ENCODE data around the gene RFT1.

RFT1 gene

DNA sequence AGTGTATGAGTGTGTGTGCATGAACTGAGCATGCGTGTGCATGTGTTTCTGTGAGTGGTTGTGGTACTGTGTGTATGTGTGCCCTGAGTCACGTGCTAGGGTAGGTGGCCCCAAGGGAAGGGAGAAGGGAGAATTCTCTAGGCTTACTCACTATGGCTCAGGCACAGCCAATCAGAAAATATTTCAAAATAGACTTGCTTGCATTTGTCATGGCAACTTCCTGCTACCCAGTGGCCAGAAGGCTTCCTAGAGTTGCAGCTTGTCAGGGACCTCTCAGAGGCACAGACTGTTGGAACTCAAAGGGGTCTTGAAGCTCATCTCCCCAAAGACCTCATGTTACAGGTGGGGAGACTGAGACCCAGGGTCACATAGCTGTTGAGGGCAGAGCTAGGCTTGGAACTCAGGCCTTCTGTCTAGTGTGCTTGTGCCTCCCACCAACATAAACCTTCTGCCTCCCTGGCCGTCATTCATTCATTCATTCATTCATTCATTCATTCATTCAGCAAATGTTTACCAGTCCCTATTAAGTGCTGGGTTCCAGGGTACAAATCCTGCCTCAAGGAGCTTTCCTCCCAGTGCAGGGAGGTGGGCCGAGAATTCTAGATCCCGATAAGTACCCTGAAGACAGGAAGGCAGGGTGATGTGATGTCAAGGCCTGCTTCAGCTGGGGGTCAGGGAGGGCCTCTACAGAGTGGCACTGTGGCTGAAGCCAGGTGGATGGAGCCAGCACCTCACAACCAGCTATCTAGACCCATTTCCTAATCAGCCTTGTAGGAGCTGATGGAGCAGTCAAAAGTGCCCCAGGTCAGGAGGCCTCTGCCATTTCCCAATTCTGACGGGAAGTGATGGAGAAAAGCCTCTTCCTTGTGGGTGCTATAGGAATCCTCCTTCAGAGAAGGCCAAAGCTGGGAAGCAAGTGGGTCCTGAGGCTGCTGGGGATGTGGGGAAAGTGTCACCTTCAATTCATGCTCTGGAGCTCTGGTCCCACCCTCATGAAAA, 10.9 kb upstream of the RFT1 start:
- peaks cover 0 to 22% (median 13%) of the 10 kb centered on the region in 4 donors for H3K4me1 ChIP-seq

DNA sequence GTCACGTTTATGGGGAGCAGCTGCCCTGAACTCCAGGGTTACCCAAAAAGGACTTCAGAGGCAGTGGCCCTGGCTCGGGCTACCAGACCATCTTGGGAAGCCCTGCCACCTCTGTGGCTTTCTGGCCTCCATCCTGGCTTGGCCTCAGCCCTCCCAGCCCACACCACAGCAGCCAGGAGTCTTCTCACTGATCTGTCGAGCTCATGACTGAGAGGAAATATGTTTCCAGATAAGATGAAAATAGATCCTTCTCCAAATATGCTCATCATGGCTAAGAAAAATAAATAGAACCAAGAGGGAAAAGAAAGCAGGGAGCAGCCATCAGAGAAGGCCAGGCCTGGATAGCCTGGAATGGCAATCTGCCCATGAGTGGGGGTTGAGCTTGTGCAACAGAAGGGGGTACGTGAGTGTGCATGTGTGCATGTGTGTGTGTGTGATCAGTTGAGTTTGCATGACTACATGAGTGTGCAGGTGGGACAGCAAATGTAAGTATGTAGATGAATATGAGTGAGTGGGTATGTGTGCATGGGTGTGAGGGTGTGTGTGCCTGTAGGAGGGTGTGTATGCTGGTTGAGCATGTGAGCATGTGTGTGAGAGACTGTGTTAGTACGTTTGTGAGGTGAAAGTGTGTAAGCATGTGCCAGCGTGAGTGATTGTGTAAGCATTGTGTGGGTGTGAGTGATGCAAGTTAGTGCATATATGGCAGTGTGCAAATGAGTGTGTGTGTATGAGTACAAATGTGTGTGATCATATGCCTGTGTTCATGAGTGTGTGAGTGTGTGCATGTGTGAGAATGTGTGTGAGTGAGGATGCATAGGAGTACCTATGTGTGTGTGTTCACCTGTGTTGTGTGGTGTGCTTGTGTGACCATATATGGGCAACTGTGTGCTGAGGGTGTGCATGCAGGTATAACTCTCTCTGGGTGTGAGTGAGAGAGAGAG, 9.9 kb upstream of the RFT1 start:
- no peaks in the 10 kb centered on the region for H3K36me3 ChIP-seq
- peak overlapping the region in 1 of 2 donors; percentile 55 for H3K27ac ChIP-seq
- TF ChIP-seq, protein P1, sequence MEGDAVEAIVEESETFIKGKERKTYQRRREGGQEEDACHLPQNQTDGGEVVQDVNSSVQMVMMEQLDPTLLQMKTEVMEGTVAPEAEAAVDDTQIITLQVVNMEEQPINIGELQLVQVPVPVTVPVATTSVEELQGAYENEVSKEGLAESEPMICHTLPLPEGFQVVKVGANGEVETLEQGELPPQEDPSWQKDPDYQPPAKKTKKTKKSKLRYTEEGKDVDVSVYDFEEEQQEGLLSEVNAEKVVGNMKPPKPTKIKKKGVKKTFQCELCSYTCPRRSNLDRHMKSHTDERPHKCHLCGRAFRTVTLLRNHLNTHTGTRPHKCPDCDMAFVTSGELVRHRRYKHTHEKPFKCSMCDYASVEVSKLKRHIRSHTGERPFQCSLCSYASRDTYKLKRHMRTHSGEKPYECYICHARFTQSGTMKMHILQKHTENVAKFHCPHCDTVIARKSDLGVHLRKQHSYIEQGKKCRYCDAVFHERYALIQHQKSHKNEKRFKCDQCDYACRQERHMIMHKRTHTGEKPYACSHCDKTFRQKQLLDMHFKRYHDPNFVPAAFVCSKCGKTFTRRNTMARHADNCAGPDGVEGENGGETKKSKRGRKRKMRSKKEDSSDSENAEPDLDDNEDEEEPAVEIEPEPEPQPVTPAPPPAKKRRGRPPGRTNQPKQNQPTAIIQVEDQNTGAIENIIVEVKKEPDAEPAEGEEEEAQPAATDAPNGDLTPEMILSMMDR (IDR thresholded peaks at IDR 0.05): no peak
- H3K9me3 ChIP-seq: no peaks in the 10 kb centered on the region
- DNase-seq: no peak
- no peak overlapping the region for H3K4me3 ChIP-seq
- intact Hi-C loops (cut with DNase I; ENCODE audit: low total_unique reads): no loop called here
- H3K27me3 ChIP-seq: no peaks in the 10 kb centered on the region
- H3K4me1 ChIP-seq: peaks cover 0 to 22% (median 15%) of the 10 kb centered on the region in 4 donors

More for the DNA sequence above, 10.9 kb upstream of the RFT1 start:
- no peaks in the 10 kb centered on the region for H3K36me3 ChIP-seq
- no peak overlapping the region for H3K4me3 ChIP-seq
- peak overlapping the region in 1 of 2 donors; percentile 55 for H3K27ac ChIP-seq
- no peak for DNase-seq
- TF ChIP-seq, protein P1 (IDR thresholded peaks at IDR 0.05): no peak
- intact Hi-C loops (cut with DNase I; ENCODE audit: low total_unique reads): no loop called here
- no peaks in the 10 kb centered on the region for H3K27me3 ChIP-seq
- H3K9me3 ChIP-seq: no peaks in the 10 kb centered on the region

DNA sequence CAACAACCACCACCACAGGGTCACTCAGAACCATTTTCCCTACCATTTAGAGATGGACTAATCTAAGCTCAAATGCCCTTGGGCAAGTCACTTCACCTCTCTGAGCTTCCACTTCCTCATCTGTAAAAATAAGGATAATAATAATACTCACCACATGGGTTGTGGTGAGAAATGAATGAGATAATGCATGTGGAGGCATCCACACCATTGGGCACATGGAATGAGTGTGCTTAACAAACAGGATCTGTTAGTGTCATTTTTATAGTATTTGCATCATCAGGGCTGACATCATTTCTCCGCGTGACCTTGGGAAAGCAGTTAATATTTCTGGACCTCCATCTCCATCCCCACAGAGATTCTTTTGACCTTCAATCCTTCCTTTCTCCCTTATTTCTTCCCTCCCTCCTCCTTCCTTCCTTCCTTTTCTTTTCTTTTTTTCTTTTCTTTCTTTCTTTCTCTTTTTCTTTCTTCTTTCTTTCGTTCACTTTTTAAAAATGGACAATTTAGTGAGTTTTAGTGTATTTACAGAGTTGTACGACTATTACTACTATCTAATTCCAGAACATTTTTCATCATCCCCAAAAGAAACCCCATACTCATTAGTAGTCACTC, 7.7 kb upstream of the RFT1 start:
- Histone ChIP-seq H3K4me1 (peaks cover 0 to 22% (median 15%) of the 10 kb centered on the region in 4 donors), H3K27me3 (no peaks in the 10 kb centered on the region), H3K4me3 (no peak overlapping the region), H3K36me3 (no peaks in the 10 kb centered on the region), H3K9me3 (no peaks in the 10 kb centered on the region), H3K27ac (no peak overlapping the region)
- DNase-seq: no peak
- intact Hi-C loops (cut with DNase I; ENCODE audit: low total_unique reads): no loop called here
- TF ChIP-seq, protein P1 (IDR thresholded peaks at IDR 0.05): no peak

DNA sequence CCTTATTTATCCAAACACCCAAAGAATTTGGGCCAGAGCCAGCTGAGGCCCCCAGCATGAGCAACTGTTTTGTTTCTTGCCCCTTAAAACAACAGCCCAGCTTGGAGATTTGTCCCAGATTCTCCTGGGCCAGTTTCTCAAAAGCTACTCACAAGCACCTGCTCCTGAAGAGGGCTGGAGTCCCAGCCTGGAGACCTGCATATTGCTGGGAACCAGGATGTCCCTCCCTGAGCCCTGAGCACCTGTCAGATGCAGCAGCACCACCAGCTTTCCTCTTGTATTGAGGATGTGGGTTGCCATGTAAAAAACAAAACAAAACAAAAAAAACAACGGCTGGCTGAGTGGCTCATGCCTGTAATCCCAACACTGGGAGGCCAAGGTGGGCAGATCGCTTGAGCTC, 7.0 kb upstream of the RFT1 start:
- Histone ChIP-seq H3K4me3 (no peak overlapping the region), H3K27me3 (no peaks in the 10 kb centered on the region), H3K27ac (no peak overlapping the region), H3K4me1 (peaks cover 0 to 22% (median 15%) of the 10 kb centered on the region in 4 donors), H3K36me3 (no peaks in the 10 kb centered on the region), H3K9me3 (no peaks in the 10 kb centered on the region)
- intact Hi-C loops (cut with DNase I; ENCODE audit: low total_unique reads): no loop called here
- TF ChIP-seq, protein P1 (IDR thresholded peaks at IDR 0.05): no peak
- no peak for DNase-seq

DNA sequence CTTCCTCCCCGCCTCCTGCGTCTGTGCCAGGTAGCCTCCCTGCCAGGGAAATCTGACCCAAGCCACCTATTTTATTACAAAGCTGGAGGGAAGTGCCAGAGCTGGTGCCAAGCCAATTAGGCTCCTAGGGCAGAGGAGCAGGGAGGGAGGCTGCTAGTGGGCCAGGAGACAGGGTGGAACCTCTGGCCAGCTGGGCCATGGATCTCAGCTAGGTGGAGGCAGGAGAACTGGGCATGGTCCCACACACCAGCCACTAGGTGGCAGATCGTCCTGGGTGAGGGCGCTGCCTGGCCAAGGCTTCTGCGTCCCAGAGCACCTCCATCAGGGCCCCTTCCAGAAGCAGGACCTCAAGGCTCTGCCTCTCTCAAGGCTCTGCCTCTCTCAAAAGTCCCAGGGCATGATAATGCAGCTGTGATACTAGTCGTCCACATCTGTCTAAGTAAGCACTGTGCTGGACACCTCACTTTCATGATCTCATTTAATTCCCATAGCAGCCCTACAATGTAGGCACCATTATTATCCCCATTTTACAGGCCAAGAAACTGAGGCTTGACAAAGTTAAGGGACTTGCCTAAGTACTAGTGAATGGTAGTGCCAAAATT, 4.5 kb upstream of the RFT1 start:
- peak; percentile 66 to 85 for DNase-seq
- peaks cover 0 to 16% (median 6%) of the 10 kb centered on the region in 4 donors for H3K4me1 ChIP-seq
- H3K4me3 ChIP-seq: no peak overlapping the region
- intact Hi-C loops (cut with DNase I; ENCODE audit: low total_unique reads): loop anchor here (1.0 to 2.0 kb wide), 2 partner anchors 26 to 62 kb away; partner anchors contain the start of gene PRKCD
- H3K36me3 ChIP-seq: no peaks in the 10 kb centered on the region
- H3K27me3 ChIP-seq: no peaks in the 10 kb centered on the region
- no peaks in the 10 kb centered on the region for H3K9me3 ChIP-seq
- TF ChIP-seq, protein P1 (IDR thresholded peaks at IDR 0.05): peak; percentile 75 to 80
- H3K27ac ChIP-seq: no peak overlapping the region
